ENCODE data around the gene ZAP70. TPM values are rescaled to one million over a fixed set of nuclear protein-coding genes. Genes with fewer than 3 reads are reported as not detected.

The ZAP70 gene
- total RNA-seq, 2 donors from 2014 or later = 3.4 to 5.3 TPM

DNA sequence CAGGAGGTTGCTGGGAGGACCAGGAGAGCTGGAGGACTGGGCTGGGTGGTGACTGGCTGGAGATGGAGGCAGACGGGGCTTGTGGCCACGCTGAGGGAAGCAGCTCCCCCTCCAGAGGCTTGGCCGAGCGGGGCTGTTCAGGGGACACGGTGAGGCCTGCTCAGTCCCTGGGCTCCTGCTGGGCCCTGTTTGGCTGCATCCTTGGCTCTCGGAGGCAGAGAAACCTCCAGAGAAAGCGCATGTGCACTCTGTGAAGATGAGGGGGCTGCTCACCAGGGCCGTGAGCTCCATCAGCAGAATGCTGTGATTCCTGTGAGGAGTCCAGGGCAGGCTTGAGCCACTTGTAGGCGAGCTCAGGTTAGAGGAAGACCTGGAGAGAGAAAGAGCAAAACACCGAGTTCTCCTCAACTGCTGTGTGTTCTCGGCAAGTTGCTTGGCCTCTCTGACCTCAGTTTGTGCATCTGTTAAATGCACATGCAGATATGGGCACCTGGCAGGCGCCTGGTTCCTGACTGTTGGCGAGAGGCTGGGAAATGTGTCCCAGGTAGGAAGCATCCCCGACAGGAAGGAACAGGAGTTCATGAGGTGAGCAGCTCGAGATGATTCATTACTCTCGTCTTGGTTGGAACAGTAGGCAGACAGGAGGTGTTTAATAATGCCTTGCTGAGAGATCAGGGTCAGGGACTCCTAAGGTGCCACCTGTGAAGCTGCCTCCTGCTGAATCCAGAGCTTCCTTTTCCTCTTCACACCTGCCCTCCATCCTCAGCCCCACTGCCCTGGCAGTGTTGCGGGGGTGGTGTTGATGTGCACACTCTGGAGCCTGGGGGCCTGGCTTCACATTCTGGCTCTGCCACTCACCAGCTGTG lies 941 bp downstream of the ZAP70 start:
- H3K36me3 ChIP-seq = no peaks in the 10 kb centered on the region
- no peaks in the 10 kb centered on the region for H3K27me3 ChIP-seq (replicated peaks; ENCODE audit: insufficient read depth)
- H3K4me3 ChIP-seq = peak overlapping the region; percentile 32
- H3K9me3 ChIP-seq = no peaks in the 10 kb centered on the region
- ATAC-seq (ENCODE audit: insufficient number of reproducible peaks, low FRiP score, low read depth) (no peak), DNase-seq (ENCODE audit: low spot score) (no peak)
- TF ChIP-seq, protein P1, sequence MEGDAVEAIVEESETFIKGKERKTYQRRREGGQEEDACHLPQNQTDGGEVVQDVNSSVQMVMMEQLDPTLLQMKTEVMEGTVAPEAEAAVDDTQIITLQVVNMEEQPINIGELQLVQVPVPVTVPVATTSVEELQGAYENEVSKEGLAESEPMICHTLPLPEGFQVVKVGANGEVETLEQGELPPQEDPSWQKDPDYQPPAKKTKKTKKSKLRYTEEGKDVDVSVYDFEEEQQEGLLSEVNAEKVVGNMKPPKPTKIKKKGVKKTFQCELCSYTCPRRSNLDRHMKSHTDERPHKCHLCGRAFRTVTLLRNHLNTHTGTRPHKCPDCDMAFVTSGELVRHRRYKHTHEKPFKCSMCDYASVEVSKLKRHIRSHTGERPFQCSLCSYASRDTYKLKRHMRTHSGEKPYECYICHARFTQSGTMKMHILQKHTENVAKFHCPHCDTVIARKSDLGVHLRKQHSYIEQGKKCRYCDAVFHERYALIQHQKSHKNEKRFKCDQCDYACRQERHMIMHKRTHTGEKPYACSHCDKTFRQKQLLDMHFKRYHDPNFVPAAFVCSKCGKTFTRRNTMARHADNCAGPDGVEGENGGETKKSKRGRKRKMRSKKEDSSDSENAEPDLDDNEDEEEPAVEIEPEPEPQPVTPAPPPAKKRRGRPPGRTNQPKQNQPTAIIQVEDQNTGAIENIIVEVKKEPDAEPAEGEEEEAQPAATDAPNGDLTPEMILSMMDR (IDR thresholded peaks at IDR 0.05) = no peak
- H3K4me1 ChIP-seq (ENCODE audit: control insufficient read depth in 1 of 2, low read depth in 2 of 2) = no peaks in the 10 kb centered on the region
- H3K27ac ChIP-seq = no peak overlapping the region

DNA sequence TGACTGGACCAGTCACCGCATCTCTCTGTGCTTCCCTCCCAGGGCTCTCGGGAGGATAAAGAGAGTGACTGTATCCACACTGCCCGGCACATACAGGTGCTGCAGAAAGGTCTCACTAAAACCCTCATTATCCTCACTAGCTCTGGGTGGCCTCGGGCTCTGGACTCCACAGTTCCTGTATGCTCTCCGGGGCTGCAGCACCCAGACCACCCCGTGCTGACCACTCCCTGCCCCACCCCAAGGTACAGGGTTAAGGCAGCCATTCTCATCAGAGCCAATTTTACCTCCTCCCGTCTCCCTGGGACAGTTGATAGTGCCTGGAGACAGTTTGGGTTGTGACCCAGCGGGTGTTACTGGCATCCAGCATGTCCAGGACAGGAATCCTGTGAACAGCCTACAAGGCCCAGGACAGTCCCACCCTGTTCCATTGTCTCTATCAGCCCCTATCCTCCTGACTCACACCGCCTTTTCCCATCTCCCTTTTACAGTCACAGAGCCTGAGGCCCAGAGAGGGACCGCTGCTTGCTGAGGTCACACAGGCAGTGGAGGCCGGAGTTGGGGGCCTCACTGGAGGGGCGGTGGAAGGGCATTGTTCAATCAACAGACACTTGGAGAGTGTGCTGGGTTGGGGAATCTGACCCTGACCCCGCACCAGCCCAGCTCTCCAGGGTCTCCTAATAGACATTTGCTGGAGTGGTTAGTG lies 1.7 kb downstream of the ZAP70 start:
- TF ChIP-seq, protein P1 (IDR thresholded peaks at IDR 0.05) = no peak
- Histone ChIP-seq H3K36me3 (no peaks in the 10 kb centered on the region), H3K27ac (no peak overlapping the region), H3K27me3 (replicated peaks; ENCODE audit: insufficient read depth) (no peaks in the 10 kb centered on the region), H3K4me1 (ENCODE audit: control insufficient read depth in 1 of 2, low read depth in 2 of 2) (no peaks in the 10 kb centered on the region), H3K9me3 (no peaks in the 10 kb centered on the region), H3K4me3 (peak overlapping the region; percentile 32)
- DNase-seq (ENCODE audit: low spot score) (no peak), ATAC-seq (ENCODE audit: insufficient number of reproducible peaks, low FRiP score, low read depth) (no peak)

DNA sequence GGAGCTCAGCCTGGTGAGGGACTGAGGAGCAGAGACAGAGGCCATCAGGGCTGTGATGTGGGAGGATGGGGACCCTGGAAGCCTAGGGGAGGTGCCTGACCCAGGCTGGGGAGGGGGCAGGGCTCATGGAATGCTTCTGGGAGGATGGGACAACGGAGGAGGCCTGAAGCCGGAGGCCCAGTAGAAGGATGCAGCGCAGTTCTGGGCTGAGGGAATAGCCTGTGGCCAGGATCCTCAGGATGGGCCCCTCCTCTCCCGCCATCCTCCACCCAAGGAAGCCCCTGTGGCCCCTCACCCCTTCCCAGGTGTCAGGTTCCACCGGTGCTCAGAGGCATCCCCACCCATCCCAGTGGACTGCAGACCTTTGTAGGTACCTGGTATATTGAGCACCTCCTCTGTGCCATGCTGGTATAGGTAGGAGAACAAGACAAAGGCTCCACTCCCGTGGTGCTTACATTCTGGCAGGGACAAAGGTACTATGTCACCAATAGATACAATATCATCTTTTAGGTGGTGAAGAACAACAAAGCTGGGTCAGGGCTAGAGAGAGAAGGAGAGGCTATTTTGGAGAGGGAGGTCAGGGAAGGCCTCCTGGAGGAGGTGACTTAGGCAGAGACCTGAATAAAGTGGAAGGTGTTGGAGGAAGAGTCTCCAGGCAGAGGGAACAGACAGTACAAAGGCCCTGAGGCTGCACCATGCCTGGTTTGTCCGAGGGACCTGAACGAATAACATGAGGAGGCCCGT lies 2.7 kb downstream of the ZAP70 start:
- H3K4me1 ChIP-seq (ENCODE audit: control insufficient read depth in 1 of 2, low read depth in 2 of 2) = no peaks in the 10 kb centered on the region
- DNase-seq (ENCODE audit: low spot score) = no peak
- no peak overlapping the region for H3K4me3 ChIP-seq
- H3K27ac ChIP-seq = no peak overlapping the region
- H3K27me3 ChIP-seq (replicated peaks; ENCODE audit: insufficient read depth) = no peaks in the 10 kb centered on the region
- no peak for ATAC-seq (ENCODE audit: insufficient number of reproducible peaks, low FRiP score, low read depth)
- H3K9me3 ChIP-seq = no peaks in the 10 kb centered on the region
- TF ChIP-seq, protein P1 (IDR thresholded peaks at IDR 0.05) = no peak
- no peaks in the 10 kb centered on the region for H3K36me3 ChIP-seq

DNA sequence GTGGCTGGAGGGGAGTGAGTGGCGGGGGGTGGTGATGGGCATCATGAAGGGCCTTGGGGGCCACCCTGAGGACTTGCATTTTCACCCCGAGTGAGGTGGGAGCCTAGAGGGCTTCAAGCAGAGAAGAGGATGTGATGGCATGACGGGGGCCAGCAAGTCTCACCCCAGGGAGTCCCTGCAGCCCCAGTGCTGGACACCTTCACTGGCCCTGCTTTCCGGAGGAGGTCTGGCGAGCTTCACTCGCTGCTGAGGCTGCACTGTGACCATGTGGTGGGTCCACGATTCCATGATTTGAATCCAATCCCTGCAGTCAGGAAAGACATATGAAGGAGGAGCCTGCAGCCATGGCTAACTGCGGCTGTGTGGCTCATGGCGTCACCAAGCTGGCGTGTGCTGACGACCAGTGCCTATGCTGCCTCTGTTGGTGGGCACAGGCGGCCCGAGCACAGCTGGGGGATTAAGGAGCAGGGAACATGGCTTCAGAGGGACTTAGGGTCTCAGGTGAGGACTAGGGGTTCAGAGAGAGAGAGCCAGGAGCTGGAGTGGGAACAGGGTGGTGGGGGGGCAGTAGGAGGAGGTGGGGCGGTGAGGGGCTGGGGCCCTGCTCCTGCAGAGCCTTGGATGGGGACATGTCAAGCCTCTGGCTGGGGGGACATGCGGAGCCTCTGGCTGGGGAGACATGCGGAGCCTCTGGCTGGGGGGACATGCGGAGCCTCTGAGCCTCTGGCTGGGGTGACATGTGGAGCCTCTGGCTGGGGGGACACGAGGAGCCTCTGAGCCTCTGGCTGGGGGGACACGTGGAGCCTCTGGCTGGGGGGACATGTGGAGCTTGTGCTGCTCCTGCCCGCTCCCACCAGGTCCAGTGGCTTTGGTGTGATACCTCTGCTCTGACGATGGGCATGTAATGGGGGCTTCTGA lies 3.6 kb downstream of the ZAP70 start:
- Histone ChIP-seq H3K27ac (no peak overlapping the region), H3K4me1 (ENCODE audit: control insufficient read depth in 1 of 2, low read depth in 2 of 2) (no peaks in the 10 kb centered on the region), H3K27me3 (replicated peaks; ENCODE audit: insufficient read depth) (no peaks in the 10 kb centered on the region), H3K9me3 (no peaks in the 10 kb centered on the region), H3K4me3 (no peak overlapping the region), H3K36me3 (no peaks in the 10 kb centered on the region)
- ATAC-seq (ENCODE audit: insufficient number of reproducible peaks, low FRiP score, low read depth) (no peak), DNase-seq (ENCODE audit: low spot score) (no peak)
- TF ChIP-seq, protein P1 (IDR thresholded peaks at IDR 0.05) = no peak
